ENCODE measurements around the gene GYG2.

GYG2 gene

GRCh38 chrX:2819345-2820135 is 9.2 kb upstream of the GYG2 start:
- DNase-seq: no peak

GRCh38 chrX:2820136-2820771 is 8.5 kb upstream of the GYG2 start:
- no peak for DNase-seq

DNA sequence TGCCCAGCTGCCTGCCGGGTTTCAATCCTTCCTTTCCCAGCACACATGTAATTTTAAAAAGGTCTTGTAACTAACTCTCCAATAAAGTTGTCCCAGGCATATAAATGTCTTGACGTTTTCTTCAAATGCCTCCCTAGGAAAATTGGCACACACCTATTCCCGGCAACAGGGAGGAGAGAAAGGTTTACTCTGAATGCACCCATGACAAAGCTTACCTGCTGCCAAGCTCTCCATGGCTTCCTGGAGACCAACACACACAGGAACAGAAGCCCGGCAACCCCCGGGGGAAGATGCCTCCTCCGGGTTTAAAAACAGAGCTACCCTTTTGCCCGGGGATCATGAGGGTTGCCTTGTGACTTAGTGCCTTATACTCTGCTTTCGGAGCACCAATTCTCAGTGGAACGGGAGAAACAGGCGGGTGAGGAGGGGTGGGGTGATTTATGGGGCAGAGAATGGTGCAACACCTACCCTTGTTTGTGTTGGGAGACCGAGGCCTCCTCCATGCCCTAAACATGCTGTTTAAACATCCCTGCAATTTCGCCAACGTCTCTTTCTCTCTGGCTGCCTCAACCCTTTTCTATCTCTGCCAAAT is 4.8 kb upstream of the GYG2 start:
- no peak for DNase-seq

DNA sequence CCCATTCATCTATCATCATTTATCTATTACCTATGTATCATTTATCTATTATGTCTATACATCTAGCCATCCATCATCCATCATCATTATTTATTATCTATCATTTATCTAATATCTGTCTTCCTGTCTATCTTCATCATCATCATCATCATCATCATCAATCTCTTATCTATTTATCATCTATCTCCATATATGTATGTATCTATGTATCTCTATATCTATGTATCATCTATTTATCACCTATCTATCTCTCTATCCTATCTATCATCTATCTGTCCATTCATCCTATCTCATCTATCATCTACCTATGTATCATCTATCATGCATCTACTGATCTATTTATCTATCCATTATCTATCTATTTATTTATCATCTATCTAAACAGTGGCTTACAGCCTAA is 3.8 kb upstream of the GYG2 start:
- DNase-seq: no peak

DNA sequence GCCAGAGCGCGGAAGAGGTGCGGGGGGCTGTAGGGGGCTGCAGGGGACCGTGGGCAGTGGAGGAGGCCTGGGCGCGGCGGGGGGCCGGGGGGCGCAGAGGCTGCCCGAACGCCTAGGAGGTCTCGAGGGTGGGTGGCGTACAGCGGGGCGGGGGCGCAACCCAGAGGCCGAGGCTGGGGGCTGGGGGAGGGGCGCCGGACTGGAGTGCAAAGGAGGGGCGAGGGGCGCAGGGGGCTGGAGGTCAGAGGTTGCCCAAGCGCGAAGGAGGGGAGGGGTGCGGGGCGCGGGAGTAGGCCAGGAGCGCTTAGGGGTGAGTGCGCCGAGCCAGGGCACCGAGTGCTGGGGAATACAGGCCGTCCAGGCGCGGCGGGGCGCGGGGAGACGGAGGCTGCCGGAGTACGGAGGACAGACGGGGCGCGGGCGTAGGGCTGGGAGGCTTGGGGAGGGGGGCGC is 255 bp downstream of the GYG2 start:
- DNase-seq: no peak

GRCh38 chrX:2829469-2830246 is 928 bp downstream of the GYG2 start:
- no peak for DNase-seq

GRCh38 chrX:2831471-2832228 is 2.9 kb downstream of the GYG2 start:
- no peak for DNase-seq

GRCh38 chrX:2837961-2838360 is 9.2 kb downstream of the GYG2 start:
- no peak for DNase-seq

GRCh38 chrX:2840961-2841360 is 12.2 kb downstream of the GYG2 start:
- no peak for DNase-seq

DNA sequence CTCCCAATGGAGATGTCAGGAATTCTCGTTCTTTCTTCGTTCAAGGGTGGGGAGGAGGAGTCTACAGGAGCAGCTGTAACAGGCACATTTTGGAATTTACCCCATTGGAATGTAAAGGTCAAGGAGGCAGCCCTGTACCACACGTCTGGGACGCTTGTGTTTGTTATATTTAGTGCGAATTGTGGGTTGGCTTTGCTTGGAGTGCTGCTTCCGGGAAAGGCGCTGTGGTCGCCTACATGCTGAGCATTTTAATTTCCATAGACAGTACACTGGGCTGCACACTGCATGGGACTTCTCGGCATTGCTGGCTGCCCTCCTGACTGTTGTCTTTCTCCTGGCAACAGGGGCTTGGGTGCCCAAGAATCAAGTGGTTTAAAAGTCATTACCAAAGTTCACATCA is 12.8 kb downstream of the GYG2 start:
- no peak for DNase-seq

- no peak for DNase-seq
Observed at GRCh38 chrX:2846992-2847391, 18.3 kb downstream of the GYG2 start.

DNA sequence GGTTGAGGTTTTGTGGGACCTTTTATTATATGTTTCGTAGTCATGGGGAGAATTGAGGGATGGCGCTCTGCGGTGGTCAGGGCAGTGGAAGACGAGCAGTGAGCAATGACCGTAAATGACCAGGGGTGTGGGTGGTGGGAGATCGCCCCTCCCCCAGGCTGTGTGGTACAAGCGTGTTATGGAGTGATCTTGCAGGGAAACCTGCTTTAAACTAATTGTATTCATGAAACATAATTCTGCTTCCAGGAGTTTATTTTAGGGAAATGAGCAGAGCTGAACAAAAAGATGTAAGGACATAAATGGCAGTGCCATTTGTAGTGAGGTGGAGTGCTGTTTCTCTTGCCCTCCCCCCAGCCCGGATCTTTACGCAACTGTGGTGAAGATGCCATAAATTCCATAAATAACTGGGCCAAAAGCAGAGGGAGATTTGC is 20.2 kb downstream of the GYG2 start:
- no peak for DNase-seq

- DNase-seq: no peak
Observed at GRCh38 chrX:2854918-2855317, 26.2 kb downstream of the GYG2 start.

DNA sequence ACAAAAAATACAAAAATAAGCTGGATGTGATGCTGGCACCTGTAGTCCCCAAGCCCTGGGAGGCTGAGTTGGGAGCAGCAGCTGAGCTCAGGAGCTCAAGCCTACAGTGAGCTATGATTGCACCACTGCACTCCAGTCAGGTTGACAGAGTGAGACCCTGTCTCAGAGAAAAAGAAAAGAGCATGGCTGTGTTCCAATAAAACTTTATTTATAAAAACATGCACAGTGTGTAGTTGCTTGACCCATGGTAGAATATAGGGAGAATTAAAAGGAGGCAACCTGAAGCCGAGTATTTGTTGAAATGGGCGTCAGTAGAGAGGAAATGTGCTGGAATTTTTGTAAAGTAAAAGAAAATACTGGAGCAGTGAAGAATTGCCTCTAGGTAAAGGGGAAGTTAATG is 27.0 kb downstream of the GYG2 start:
- no peak for DNase-seq

- DNase-seq: no peak
Observed at GRCh38 chrX:2857566-2857965, 28.8 kb downstream of the GYG2 start.

DNA sequence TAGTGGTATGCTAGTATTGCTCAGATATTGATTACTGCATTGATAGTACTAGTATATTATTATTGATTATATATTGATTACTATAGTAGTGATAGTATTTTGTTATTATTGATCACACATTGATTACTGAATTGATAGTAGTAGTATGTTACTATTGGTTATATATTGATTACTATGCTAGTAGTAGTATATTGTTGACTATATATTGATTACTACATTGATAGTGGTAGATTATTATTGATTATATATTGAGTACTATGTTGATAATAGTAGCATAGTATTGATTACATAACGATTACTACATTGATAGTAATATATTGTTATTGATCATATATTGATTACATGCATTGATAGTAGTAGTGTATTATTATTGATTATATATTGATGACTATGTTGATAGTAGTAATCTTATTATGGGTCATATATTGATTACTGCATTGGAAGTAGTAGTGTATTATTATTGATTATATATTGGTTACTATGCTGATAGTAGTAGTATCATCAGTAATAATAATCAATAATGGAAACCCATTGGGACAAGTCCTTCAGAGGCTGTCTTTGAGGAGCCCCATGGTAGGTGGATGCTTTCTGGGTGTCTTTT is 30.6 kb downstream of the GYG2 start:
- DNase-seq: no peak

DNA sequence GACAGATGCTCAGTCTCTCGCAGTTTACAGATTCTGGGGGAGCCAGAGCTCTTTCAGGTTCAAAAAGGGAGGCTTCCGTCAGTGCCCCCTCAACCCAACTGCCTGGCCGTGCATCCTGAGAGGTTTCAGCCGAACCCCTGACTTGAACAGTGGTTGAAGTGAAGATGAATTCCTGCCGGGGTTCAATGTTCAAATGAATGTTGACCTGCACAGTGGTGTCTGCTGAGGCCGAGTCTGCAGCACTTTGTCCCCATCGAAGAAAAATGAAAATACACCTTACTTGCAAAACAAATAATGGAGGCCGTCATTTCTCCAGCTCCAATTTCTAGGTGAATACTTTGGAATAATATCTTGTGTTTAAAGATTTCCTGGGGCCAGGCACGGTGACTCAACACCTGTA is 33.7 kb downstream of the GYG2 start:
- DNase-seq: no peak

GRCh38 chrX:2863646-2864045 is 34.9 kb downstream of the GYG2 start:
- DNase-seq: no peak

GRCh38 chrX:2867206-2867605 is 38.5 kb downstream of the GYG2 start:
- DNase-seq: no peak

GRCh38 chrX:2870650-2871049 is 41.9 kb downstream of the GYG2 start:
- DNase-seq: no peak

DNA sequence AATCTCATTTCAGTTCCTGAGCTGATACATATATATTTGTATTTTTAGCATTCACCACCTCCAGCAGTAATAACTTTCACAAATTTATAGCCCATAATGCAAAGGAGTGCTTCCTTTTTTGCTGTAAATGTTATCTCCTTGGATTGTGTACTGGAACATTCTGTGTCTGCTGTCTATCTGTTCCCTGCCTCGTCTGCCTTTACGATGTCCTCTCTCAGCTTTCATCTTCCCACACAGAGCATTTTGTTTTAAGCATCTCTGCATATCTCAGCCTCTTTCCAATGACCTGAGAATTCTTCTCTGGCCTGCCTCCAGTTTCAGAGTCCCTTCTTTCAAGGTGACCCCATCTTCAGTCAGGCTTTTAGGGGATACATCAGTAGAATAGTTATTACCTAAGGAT is 43.1 kb downstream of the GYG2 start:
- DNase-seq: no peak

DNA sequence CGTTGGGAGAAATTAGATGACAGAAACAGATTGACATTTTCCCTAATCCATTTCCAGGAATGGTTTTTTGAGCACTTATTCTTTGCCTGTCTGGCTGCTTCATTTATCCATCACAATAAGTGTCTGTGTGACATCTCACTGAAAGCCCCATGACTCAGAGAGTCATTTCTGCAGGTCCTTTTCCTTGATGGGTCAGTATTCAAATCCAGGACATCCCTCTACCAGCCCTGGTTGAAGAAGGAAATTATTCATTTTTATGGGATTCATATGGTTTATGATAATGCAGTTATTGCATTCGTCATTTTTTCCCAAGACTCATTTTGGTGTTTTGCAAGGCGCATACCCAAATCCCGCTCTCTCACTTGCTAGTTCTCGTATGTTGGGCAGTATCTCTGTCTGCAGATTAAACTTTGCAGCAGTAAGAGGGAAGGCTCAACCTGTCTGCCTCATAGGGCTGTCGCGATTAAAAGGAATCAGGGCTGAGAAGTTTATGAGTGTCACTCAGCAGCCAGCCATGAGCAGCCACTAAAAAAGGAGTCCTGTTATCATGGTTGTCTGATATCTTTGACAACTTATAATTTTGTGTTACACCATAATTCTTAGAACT is 44.0 kb downstream of the GYG2 start:
- DNase-seq: no peak

Measured in CD4-positive, alpha-beta T cell treated with Interleukin-6 for 4 hours (primary cell).